ENCODE data around the gene SSU72. TPM values are rescaled to one million over a fixed set of nuclear protein-coding genes. Genes with fewer than 3 reads are reported as not detected.

The SSU72 gene
- total RNA-seq, 1 donor from 2014 or later, result 104 TPM

- Histone ChIP-seq H3K4me1 (no peaks in the 10 kb centered on the region), H3K9me3 (replicated peaks) (no peaks in the 10 kb centered on the region), H3K4me3 (no peak overlapping the region), H3K36me3 (no peaks in the 10 kb centered on the region), H3K27ac (replicated peaks) (no peak overlapping the region), H3K27me3 (ENCODE audit: low read depth) (peaks cover 36% of the 10 kb centered on the region)
- no peak for DNase-seq
- TF ChIP-seq CTCF (IDR thresholded peaks at IDR 0.05; ENCODE audit: borderline replicate concordance), result no peak
- intact Hi-C loops (cut with micrococcal nuclease), result no loop called here
Observed at GRCh38 chr1:1606232-1606631, 31.6 kb upstream of the SSU72 start.

- no peaks in the 10 kb centered on the region for H3K36me3 ChIP-seq
- H3K27me3 ChIP-seq (ENCODE audit: low read depth), result peaks cover 42% of the 10 kb centered on the region
- H3K27ac ChIP-seq (replicated peaks), result no peak overlapping the region
- H3K9me3 ChIP-seq (replicated peaks), result no peaks in the 10 kb centered on the region
- peaks cover 2% of the 10 kb centered on the region for H3K4me1 ChIP-seq
- no peak overlapping the region for H3K4me3 ChIP-seq
- intact Hi-C loops (cut with micrococcal nuclease), result no loop called here
- TF ChIP-seq CTCF (IDR thresholded peaks at IDR 0.05; ENCODE audit: borderline replicate concordance), result no peak
- no peak for DNase-seq
Observed at GRCh38 chr1:1605724-1606123, 31.1 kb upstream of the SSU72 start.

GRCh38 chr1:1605034-1605591 is 30.4 kb upstream of the SSU72 start:
- H3K36me3 ChIP-seq, result no peaks in the 10 kb centered on the region
- intact Hi-C loops (cut with micrococcal nuclease), result no loop called here
- no peak for TF ChIP-seq CTCF (IDR thresholded peaks at IDR 0.05; ENCODE audit: borderline replicate concordance)
- no peak overlapping the region for H3K4me3 ChIP-seq
- peaks cover 48% of the 10 kb centered on the region for H3K27me3 ChIP-seq (ENCODE audit: low read depth)
- no peak overlapping the region for H3K27ac ChIP-seq (replicated peaks)
- no peak for DNase-seq
- no peaks in the 10 kb centered on the region for H3K9me3 ChIP-seq (replicated peaks)
- H3K4me1 ChIP-seq, result peaks cover 8% of the 10 kb centered on the region

- Histone ChIP-seq H3K36me3 (no peaks in the 10 kb centered on the region), H3K9me3 (replicated peaks) (no peaks in the 10 kb centered on the region), H3K27ac (replicated peaks) (no peak overlapping the region), H3K4me3 (no peak overlapping the region), H3K4me1 (peaks cover 8% of the 10 kb centered on the region), H3K27me3 (ENCODE audit: low read depth) (peaks cover 50% of the 10 kb centered on the region)
- intact Hi-C loops (cut with micrococcal nuclease), result no loop called here
- TF ChIP-seq CTCF (IDR thresholded peaks at IDR 0.05; ENCODE audit: borderline replicate concordance), result no peak
- no peak for DNase-seq
Observed at GRCh38 chr1:1604374-1605033, 29.8 kb upstream of the SSU72 start.

- no peak for TF ChIP-seq CTCF (IDR thresholded peaks at IDR 0.05; ENCODE audit: borderline replicate concordance)
- Histone ChIP-seq H3K4me1 (peaks cover 14% of the 10 kb centered on the region), H3K4me3 (no peak overlapping the region), H3K27ac (replicated peaks) (no peak overlapping the region), H3K27me3 (ENCODE audit: low read depth) (peaks cover 57% of the 10 kb centered on the region), H3K36me3 (no peaks in the 10 kb centered on the region), H3K9me3 (replicated peaks) (no peaks in the 10 kb centered on the region)
- no peak for DNase-seq
- intact Hi-C loops (cut with micrococcal nuclease), result no loop called here
Observed at GRCh38 chr1:1603671-1604373, 29.2 kb upstream of the SSU72 start.

Measured in left ventricle myocardium inferior (tissue), 1 donor.